GM18517 (cell line): ENCODE data around the gene EGR4.

Experiments used
- ATAC-seq: cut with Tn5 transposase; IDR thresholded peaks from one replicate; pipeline ENCODE4 v1.9.1; 2021; ENCODE audit warnings: mild to moderate bottlenecking, moderate library complexity; ENCODE audit not compliant: unreplicated experiment

EGR4 gene

DNA sequence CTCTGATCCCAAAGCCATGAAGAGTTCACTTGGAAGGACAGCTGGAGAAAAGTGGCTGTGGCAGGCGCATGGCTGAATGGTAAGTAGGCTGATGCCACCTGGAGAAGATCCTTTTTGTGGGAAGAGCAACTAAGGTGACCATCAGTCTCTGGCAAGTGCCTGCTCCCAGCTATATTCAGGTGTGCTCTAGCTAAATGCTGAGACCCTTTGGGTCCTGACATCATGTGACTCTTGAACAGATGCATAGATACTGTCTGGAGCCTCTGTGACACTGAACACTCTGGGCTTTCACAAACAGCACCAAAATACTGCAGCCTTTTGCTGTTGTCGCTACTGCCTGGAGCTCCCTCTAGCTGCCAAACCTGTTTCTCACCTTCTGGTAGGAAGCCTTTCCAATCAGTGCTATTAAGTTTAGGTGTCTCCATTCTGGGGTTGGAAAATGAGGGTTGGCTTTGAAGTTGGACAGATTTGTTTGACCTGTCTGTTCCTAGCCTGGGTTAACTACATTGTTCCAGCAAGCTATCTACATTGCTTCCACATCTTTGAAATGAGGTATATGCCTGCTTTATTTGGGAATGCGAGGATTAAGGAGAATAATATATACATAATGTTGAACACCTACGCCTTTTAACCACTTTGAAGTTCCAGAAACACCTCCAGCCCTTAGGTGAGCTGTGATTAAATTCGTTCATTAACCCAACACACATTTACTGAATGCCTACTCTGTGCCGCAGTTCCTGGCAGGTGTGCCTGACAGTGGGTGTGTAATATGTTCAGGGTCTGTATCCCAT is 3.1 kb downstream of the EGR4 start:
- ATAC-seq = no peak

DNA sequence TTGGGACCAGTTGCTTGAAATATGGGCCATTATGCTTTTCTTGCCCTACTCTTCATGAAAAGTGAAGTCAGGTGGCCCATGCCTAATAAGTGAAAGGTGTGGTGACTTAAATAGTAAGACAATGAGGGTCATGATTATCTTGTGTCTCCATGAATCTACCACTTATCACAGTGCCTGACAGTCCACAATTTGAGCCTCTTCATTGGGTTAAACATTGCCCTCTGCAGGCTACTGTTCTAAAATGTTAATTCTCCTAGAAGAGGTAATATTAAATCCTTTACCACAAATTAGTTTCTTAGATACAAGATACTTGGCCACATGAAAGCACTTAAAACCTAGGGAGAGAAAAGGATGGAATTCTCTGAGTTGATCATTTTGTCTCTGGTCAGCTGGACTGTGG is 4.0 kb downstream of the EGR4 start:
- no peak for ATAC-seq

DNA sequence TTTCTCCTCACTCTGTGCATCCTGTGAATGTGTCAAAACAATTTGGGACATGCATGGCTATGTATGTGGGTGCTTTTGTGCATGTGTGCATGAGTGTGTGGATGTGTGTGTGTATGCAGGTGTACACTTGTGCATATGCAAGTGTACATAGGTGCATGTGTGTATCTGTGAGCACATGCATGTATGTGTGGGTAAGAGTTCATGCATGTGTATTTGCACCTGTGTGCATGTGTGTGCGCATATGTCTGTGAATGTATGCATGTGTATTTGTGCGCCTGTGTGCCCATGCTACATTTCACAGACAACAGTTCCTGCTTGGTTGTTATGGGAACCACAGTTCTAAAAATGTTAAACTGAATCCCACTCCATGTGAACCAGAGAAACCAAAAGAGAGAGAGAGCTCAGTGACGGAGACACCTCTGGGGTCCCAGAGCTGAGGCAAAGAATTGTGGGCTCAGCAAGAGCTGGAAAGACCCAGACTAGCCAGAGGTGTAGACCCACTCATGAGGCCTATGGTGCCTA is 7.2 kb downstream of the EGR4 start:
- no peak for ATAC-seq

DNA sequence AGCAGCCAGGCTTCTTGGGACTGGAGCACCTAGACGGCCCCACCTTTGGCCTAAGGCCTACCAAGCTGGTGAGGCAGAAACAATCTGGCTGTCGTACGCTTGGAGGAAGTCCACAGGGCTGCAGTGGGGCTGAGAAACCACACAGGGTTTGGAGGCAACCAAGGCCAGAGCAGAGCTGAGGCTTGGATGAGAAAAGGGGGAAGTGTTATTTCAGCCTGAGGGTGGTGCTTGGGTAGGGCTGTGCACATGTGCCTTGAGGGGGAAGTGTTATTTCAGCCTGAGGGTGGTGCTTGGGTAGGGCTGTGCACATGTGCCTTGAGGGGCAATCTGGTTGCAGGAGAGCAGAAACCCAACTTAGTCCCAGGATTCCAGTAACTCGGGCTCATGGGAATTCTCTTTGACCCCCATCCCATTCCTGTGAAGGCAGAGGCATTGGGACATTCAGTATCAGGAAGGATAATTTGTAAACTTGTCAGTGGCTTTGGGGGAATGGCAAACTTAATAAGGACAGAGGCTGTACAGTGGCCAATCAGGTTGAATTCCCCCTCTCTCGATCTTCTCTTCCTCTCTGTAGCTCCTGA is 8.1 kb downstream of the EGR4 start:
- ATAC-seq = peak; percentile 63

DNA sequence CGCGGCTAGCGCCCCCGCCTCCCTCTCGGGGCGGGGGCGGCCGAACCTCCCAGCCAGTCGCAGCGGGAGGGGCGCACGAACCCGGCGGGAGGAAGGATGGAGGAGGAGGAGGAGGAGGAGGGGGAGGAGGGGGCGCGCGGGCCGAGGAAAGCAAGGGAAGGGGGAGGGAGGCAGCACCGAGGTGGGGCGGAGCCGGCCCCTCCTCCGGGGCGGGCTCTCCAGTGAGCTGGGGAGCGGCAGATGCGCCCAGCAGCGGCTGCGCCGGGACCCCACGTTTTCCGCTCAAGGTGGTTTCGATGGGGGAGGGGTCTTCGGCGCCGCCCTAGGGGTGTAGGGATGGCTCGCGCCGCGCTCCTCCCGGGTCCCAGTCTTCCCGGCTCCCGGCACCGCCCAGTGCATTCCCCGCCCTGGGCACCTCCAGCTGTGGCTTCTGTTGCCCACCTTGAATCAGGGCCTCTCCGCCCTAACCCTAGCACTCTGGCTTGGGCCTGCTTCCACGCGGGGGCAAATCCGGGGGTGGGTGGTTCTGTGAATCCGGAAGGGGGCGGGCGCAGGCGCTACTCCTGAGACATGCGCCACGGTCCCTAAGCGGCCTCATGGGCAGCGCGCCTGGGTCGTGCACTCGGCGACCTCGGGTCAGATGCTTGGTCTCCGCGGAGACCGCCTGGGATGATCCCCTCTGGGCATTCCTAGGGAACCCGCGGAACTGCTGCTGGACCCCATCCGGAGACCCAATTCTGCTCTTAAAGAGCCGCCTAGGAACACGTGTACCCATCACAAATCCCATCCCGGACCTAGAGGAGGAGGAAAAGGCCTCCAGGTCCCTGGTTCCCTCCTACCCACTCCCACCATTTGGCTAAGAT is 8.8 kb downstream of the EGR4 start, which contains the start of gene FBXO41:
Gene FBXO41 (minus strand): TSS at position 183 of the 863 bp plus-strand sequence. CDS start 14,848 bp downstream, outside the sequence.
- peak; percentile 59 for ATAC-seq

DNA sequence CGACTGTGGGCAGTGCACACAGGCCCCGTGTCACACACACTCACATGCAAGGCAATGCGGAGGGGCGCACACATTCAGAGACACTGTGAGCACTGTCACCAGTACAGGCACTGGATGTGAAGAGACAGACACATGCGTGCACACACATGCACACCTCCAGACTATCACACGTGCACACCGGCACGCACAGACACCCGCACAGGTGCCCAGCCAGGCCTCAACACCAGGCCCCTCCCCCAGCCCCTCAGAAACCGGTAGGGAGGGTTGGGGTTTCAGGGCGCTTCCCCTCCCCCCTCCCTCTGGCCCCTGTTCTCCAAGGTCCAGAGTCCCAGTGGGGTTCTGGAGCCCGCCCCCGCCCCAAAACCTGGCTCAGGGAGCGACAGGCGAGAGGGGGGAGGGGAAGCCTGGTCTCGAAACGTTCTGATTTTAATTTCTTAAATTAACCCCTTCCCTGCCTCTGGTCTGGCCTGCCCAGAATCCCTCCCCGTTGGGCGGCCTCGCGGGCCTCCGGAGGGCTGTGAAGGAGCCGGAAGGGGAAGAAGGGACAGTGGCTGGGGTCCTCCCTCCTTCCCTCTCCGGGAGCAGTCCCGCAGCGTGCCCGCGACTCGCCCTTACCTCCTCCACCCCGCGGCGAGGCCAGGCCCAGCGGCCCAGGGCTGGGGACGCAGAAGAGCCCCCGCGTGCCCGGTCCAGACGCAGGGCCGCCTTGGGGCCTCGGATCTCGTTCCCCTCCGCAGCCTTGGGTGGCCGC is 9.6 kb downstream of the EGR4 start:
- ATAC-seq = no peak

DNA sequence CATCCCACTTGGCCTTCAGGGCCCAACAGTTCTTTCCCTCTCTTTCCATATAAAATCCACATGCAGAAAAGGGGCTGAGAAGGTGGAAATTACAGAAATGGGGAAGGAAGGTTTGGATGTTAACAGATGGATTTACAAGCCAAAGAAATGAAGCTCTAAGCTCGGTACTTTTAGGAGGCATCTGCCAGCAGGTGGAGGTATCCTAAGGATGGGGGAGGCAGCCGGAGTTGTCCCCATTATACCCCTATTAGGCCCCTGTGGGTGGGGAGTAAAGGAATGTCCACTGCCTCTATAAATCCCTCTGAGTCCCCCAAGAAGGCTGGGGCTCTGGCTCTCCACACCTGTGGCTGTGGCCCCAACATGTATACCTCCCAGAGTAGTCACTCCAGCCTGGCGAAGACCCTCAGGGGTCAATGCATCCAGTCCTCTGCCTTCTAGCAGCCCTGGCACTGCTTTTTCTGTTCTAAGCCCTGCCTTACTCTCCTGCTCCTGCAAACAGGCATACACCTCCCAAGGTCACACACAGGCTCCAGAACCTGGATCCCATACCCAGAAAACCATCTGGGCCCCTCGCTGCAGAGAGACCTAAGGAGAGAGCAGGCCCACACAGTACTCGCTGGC is 10.3 kb downstream of the EGR4 start:
- ATAC-seq = no peak

DNA sequence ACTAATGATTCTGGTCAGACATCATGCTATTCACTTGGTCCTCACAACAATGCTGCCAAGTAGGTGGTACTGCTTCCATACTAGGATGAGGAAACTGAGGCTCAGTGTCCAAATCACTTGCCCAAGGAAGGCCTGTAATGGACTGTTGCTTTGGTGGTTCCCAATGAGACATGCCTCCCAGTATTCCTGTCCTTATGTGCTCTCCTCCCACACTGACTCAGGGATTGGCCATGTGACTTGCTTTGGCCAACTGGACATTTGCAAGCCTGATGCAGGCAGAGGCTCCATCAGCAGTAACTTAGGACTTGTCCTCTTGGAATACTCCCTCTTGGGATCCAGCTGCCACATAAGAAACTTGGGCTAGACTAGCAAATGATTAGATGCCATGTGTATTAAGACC is 12.1 kb downstream of the EGR4 start:
- no peak for ATAC-seq

DNA sequence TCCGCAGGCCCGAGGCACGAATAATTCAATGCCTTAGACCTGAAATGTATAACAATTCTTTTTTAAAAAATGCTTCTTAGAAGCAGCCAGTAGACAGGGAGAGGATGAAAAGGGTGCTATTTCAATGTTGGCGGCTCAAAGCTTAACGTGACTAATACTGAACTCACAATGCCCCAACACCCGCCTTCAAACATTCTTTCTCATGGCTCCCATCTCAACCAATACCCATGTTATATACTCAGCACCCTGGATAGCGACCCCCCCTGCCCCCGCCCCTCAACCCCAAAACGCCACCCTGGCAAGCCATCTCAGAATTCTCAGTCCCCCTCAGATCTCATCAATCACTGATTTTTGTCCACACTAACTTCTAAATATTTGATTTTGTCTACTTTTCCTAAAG is 13.5 kb downstream of the EGR4 start:
- no peak for ATAC-seq

DNA sequence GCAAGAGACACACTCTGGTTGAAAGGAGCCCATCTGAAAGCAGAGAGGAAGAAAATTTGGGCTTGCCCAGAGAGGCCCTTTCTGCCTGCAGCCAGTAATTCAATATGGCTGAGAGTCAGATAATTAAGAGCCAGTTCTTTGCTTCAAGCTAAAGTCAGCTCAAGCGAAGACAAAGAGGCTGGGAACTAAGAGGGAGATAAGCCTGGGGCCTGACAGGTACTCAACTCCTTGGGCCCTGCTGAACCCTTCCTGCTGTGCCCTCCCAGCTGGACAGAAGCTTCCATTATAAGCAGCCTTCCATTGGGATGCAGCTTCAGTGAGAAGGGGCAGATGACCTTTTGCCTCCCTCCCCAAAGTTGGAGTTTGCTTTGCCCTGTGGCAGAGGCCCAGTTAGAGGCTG is 21.1 kb downstream of the EGR4 start:
- no peak for ATAC-seq

DNA sequence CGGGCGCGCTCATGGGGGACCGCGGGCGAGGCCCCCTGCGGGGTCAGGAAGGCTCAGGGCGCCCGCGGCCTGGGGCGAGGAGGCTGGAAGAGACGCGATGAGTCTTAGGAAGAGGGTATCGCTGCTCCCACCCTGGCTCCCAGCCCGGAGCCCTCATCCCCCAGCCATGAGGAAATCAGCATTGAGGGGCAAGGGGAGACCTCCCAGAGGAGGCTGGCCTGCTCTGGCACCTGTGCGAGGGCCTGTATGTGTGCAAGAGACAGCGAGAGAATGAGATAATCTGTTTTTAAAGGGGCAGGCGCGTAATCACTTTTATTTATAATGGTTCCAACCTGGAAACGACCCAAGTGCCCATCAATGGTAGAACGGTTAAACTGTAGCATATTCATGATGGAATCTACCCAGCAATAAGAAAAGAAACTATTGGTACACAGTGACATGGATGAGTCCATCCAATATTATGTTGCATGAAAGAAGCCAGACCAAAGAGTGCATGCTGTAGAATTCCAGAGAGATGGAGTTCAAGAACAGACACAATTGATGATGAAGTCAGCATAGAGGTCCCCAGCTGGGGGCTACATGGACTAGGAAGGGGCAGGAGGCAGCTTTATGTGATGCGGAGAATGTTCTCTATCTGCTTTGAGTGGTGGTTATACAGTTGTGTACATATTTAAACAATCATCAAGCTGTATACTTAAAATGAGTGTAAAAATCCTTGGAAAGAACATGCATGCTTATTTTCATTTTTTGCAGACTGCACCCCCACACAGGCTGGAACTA is 23.5 kb downstream of the EGR4 start:
- no peak for ATAC-seq

DNA sequence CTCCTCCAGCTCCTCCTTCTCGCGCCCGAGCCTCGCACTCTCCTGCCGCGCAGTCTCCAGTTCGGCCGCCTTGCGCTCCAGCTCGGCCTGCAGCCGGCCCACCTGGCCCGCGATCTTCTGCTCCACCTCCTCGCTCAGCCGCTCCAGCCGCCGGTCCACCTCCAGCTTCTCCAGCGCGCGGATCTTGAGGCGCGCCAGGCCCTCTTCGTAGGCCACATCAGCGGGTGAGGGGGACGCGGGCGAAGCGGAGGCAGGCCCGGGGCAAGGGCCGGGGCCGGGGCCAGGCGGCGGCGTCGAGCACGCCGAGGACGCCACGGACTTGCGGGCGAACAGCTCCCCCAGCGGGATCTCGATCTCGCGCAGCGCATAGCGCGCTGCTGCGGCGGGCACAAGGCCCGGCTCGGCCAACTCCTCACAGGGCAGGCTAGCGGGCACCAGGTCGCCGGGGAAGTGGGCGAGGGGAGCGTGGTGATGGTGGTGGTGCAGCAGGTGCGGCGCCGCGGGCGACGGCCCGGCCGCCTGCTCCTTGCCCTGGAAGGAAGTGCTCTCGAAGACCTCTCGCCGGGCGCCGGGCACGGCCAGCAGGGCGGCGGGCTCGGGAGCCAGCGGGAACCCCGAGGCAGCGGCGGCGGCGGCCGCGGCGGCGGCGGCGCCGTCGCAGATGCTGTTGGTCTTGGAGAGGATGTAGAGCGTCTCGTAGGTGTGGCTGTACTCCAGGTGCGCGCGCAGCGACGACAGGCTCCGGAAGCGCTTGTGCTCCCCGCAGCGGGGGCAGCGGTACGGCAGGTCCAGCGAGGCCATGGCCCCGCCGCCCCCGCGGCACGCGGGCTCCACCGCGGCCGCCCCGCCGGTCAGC is 24.3 kb downstream of the EGR4 start:
- no peak for ATAC-seq

DNA sequence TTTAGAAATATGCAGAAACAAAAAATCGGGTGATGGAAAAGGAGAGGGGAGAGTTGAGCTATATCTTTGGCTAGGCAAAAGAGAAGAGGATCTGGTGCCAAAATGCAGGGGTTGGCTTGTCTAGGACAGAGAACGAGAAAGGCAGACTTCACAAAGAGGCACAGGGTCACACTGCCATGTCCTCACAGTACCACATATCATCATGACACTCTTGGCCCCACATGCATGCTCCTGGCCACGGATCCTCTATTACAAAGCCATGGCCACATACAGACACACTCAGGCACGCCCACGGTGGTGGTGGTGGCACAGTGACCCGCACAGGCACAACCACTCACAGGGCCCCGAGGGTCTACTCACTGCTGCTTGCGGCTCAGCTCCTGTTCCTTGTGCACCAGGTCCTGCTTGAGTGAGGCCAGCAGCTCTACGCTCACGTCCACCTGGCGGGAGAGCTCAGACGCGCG is 24.9 kb downstream of the EGR4 start:
- no peak for ATAC-seq

DNA sequence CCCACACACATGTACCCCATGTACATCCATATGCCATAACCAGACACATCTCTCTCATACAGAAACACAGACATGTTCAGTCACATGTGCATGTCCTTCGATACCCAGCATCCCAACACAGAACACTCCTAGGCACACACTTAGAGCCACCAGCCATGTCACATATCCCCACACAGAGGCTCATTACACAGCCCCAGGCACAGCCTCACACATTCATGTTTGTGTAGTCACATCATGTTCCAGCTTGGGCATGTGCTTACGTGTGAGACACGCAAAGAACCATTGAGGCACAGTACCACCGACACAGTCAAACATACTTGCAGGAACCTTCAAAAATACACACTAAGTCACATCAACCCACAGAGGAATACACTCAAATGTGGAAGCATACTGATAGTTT is 26.3 kb downstream of the EGR4 start:
- no peak for ATAC-seq

DNA sequence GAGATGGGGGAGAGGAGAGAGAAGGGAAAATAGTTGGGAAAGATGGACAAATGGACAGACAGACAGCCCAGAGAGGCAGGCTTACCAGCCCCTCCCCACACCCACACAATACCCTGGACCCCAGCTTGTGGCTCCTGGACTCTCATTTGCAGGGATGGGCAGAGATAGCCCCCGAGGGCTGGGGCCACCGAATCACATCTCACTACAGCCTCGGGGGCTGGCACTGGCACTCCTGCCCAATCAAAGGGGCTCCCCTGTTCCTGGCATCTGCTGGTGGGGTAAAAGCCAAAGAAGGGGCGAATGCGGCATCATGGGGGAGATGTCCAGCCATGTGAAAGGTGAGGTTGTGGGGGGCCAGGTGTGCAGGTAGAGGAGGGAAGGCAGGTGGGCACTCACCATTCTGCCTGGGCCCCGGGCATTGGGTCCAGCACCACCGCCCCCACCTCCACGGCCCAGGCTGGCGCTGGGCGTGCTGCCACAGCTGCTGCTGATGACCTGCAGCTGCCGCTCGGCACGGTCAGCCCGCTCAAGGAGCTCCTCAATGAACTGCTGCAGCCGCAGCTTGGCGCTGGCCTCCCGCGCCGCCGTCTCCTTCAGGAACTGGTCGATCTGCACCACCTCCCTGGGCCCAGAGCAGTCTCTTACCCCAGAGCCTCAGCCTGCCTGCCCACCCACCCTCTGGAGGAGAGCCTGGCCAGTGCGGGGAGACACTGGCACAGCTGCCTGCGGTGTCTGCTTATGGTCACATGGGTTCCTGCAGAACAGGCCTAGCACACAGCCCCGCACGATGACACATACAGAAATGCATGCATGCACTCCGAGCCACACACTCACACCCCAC is 27.1 kb downstream of the EGR4 start:
- ATAC-seq = no peak

DNA sequence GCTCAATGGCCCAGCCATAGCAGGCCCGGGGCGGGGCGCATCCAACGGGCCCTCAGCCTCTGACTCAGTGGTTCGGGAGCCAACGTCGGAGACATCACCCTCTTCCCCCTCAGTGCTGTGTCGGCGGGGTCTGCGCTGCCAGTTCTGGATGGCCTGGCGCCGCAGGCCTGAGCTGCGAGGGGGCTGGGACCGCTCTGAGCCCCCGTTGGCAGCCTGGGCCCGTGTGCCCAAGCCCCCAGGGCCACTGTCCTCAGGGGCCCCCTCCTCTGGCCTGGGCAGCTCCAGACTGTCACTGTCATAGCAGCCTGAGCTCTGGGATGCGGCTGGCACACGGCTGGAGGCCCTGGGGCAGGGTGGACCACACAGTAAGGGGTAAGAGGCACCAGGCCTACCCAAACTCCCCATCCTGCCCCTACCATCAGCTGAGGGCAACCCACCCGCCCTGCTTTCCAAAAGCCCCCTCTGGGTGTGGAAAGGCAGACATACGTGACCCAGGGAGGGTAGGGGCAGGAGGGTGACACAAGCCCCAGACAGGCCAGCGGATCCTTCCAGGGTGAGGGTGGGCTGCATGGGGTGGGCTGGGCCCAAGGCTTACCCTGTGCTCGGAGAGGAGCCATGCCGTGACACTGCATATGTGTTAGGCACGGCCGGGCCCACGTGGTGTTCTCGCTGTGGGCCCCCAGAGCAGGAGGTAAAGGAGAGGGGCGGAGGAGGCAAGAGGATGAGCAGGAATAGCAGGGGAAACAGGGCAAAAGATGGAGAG is 27.9 kb downstream of the EGR4 start:
- ATAC-seq = no peak

DNA sequence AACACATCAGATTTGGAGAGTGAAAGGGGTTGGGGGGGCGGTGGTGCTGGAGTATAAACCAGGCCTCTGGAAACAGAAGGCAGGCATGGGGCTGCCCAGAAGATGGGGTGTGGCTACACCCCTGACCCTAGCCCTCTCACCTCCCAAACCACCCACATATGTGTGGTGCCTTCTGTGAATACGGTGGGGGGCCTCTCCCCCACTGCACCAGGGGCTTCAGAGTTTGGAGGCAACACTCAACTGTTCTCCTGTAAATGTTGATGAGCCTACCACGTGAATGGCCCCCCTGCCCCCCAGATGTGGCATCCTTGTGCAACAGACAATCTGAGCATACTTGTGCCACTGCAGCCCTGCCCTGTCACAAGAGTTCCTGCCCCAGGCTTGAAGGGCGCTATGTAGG is 28.6 kb downstream of the EGR4 start:
- ATAC-seq = no peak
